GM19351 (cell line): ENCODE data around the gene SMARCAD1.
A peak's percentile ranks its signal among the peaks of the same experiment; 100 is the strongest.

Source experiments
- ATAC-seq: cut with Tn5 transposase; IDR thresholded peaks from one replicate; pipeline ENCODE4 v1.9.1; 2021; ENCODE audit warnings: mild to moderate bottlenecking, moderate library complexity; ENCODE audit not compliant: unreplicated experiment

Gene SMARCAD1

GRCh38 chr4:94207469-94208224, at the start of gene SMARCAD1:
SMARCAD1 (plus strand) TSS chr4:94207865; CDS start chr4:94208395, 530 bp downstream.
- peak; percentile 92 for ATAC-seq

- ATAC-seq, result no peak
Observed at GRCh38 chr4:94158883-94159282, 48.8 kb upstream of the SMARCAD1 start.

- no peak for ATAC-seq
Observed at GRCh38 chr4:94159790-94160189, 47.9 kb upstream of the SMARCAD1 start.

- peak; percentile 83 for ATAC-seq
Observed at GRCh38 chr4:94160774-94161173, 46.9 kb upstream of the SMARCAD1 start.

- no peak for ATAC-seq
Observed at GRCh38 chr4:94165256-94165655, 42.4 kb upstream of the SMARCAD1 start.

- ATAC-seq, result no peak
Observed at GRCh38 chr4:94168321-94168720, 39.3 kb upstream of the SMARCAD1 start.

- ATAC-seq, result no peak
Observed at GRCh38 chr4:94169803-94170372, 37.8 kb upstream of the SMARCAD1 start.

- ATAC-seq, result no peak
Observed at GRCh38 chr4:94171616-94172015, 36.0 kb upstream of the SMARCAD1 start.

- no peak for ATAC-seq
Observed at GRCh38 chr4:94175553-94176261, 32.0 kb upstream of the SMARCAD1 start.

GRCh38 chr4:94177822-94178221, 29.8 kb upstream of the SMARCAD1 start:
- no peak for ATAC-seq

- ATAC-seq, result no peak
Observed at GRCh38 chr4:94181815-94182214, 25.9 kb upstream of the SMARCAD1 start.

- ATAC-seq, result no peak
Observed at GRCh38 chr4:94202769-94203168, 4.9 kb upstream of the SMARCAD1 start.

GRCh38 chr4:94208266-94208665, 601 bp downstream of the SMARCAD1 start:
- ATAC-seq, result no peak

- no peak for ATAC-seq
Observed at GRCh38 chr4:94208918-94209317, 1.3 kb downstream of the SMARCAD1 start.

- ATAC-seq, result no peak
Observed at GRCh38 chr4:94211861-94212260, 4.2 kb downstream of the SMARCAD1 start.

- peak; percentile 84 for ATAC-seq
Observed at GRCh38 chr4:94214703-94215319, 7.1 kb downstream of the SMARCAD1 start.

GRCh38 chr4:94216394-94216793, 8.7 kb downstream of the SMARCAD1 start:
- ATAC-seq, result peak; percentile 43

- ATAC-seq, result no peak
Observed at GRCh38 chr4:94219402-94219801, 11.7 kb downstream of the SMARCAD1 start.

GRCh38 chr4:94221916-94222315, 14.3 kb downstream of the SMARCAD1 start:
- no peak for ATAC-seq

GRCh38 chr4:94225449-94225848, 17.8 kb downstream of the SMARCAD1 start:
- ATAC-seq, result no peak

- no peak for ATAC-seq
Observed at GRCh38 chr4:94226763-94227162, 19.1 kb downstream of the SMARCAD1 start.
